ENCODE data around the gene CCL14. TPM values are rescaled to one million over a fixed set of nuclear protein-coding genes. Genes with fewer than 3 reads are reported as not detected.

Gene CCL14
- total and polyA plus RNA-seq, 2 of the 13 experiments (the other 11 are each of a cell fraction or from before 2014, with no cell fraction given), result 1.1 to 1.7 TPM

DNA sequence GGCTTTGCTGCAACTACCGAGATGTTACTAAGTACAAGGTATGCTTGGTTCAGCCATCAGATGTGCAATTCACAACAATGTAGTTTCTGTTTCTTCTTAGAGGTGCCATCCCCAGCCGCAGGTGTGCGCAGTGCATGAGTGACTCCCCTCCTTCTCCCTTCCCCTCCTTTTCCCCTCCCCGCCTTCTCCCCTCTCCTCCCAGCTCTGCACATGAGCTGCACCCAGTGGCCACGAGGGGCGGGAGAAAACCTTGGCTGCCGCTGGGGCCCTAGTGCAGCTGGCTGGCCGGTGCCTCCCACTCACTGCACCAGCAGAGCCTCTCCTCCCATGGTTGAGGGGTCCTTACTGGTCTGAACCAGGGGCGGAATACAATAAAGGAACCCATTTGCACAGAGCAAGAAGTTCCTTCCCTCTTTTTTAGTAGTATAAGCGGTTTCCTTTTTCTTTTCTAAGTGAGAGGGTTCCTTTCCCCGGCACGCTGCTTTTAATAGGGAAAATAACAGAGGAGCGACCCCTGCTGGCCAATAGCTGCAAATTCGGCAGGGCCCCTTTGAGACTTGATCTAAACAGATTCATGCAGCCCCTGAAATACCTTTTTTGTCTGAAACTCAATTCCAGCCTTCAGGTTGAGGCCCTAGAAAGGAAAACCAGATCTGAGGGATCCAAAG is 22.6 kb upstream of the CCL14 start (continued):
- TF ChIP-seq FOXP4 (CRISPR knock-in tag; IDR thresholded peaks at IDR 0.05), result no peak
- TF ChIP-seq HNRNPK (IDR thresholded peaks at IDR 0.05; ENCODE audit: low read depth, low read length, poor library complexity, severe bottlenecking), result peak; percentile 71
- no peak for TF ChIP-seq HNF1A (IDR thresholded peaks at IDR 0.05; ENCODE audit: low read depth)
- no peak for TF ChIP-seq HNF1A (CRISPR knock-in tag; IDR thresholded peaks at IDR 0.05; ENCODE audit: borderline replicate concordance)
- TF ChIP-seq ZNF430 (CRISPR knock-in tag; IDR thresholded peaks at IDR 0.05), result peak; percentile 42; the same call in 1 of the 2 replicates
- TF ChIP-seq MAFG (CRISPR knock-in tag; IDR thresholded peaks at IDR 0.05), result no peak
- no peak for TF ChIP-seq ZBTB34 (CRISPR knock-in tag; IDR thresholded peaks at IDR 0.05)
- TF ChIP-seq XBP1 (CRISPR knock-in tag; IDR thresholded peaks at IDR 0.05), result no peak
- peak; percentile 28; the same call in 1 of the 2 replicates for TF ChIP-seq TARDBP (CRISPR knock-in tag; IDR thresholded peaks at IDR 0.05)
- TF ChIP-seq, protein P1, sequence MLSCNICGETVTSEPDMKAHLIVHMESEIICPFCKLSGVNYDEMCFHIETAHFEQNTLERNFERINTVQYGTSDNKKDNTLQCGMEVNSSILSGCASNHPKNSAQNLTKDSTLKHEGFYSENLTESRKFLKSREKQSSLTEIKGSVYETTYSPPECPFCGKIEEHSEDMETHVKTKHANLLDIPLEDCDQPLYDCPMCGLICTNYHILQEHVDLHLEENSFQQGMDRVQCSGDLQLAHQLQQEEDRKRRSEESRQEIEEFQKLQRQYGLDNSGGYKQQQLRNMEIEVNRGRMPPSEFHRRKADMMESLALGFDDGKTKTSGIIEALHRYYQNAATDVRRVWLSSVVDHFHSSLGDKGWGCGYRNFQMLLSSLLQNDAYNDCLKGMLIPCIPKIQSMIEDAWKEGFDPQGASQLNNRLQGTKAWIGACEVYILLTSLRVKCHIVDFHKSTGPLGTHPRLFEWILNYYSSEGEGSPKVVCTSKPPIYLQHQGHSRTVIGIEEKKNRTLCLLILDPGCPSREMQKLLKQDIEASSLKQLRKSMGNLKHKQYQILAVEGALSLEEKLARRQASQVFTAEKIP (CRISPR knock-in tag; IDR thresholded peaks at IDR 0.05; ENCODE audit: borderline replicate concordance), result no peak
- TF ChIP-seq PCBP2 (optimal IDR thresholded peaks at IDR 0.05; ENCODE audit: low read depth, low read length, poor library complexity, severe bottlenecking), result no peak
- peak; percentile 14; the same call in 1 of the 2 replicates for TF ChIP-seq HDAC2 (CRISPR knock-in tag; IDR thresholded peaks at IDR 0.05)
- TF ChIP-seq MATR3 (CRISPR knock-in tag; IDR thresholded peaks at IDR 0.05), result no peak
- no peak for TF ChIP-seq ATF1 (CRISPR knock-in tag; IDR thresholded peaks at IDR 0.05)
- TF ChIP-seq DPF2 (CRISPR knock-in tag; IDR thresholded peaks at IDR 0.05; ENCODE audit: borderline replicate concordance, low read depth), result no peak
- TF ChIP-seq ZKSCAN1 (IDR thresholded peaks at IDR 0.05; ENCODE audit: low read length), result no peak
- peak; percentile 80 for TF ChIP-seq RAD21 (CRISPR knock-in tag; IDR thresholded peaks at IDR 0.05)
